ENCODE results near the gene CMKLR1.

Gene CMKLR1

DNA sequence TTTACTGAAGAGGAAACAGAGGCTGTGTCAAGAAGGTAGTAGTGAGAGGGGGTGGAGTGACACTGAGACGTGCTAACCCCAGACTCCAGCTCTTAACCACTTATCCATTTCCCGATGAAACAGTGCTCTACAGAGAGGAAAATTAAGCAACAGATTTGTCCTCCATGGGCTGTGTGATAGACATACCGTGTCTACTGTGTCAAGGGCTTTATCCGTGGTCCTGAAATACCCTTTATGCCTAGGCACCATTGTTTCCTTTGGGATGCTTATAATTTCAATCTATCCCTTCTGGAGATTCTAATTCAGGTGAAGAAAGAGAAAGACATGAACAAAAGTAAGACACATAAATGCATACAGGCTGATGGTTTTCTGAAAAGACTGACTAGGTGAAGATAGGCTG is 71.7 kb downstream of the CMKLR1 start:
- DNase-seq (ENCODE audit: low read depth) = no peak
- TF ChIP-seq, protein P1, sequence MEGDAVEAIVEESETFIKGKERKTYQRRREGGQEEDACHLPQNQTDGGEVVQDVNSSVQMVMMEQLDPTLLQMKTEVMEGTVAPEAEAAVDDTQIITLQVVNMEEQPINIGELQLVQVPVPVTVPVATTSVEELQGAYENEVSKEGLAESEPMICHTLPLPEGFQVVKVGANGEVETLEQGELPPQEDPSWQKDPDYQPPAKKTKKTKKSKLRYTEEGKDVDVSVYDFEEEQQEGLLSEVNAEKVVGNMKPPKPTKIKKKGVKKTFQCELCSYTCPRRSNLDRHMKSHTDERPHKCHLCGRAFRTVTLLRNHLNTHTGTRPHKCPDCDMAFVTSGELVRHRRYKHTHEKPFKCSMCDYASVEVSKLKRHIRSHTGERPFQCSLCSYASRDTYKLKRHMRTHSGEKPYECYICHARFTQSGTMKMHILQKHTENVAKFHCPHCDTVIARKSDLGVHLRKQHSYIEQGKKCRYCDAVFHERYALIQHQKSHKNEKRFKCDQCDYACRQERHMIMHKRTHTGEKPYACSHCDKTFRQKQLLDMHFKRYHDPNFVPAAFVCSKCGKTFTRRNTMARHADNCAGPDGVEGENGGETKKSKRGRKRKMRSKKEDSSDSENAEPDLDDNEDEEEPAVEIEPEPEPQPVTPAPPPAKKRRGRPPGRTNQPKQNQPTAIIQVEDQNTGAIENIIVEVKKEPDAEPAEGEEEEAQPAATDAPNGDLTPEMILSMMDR (conservative IDR thresholded peaks at IDR 0.05; ENCODE audit: low read depth, low read length) = no peak
- H3K4me3 ChIP-seq (ENCODE audit: low read length) = no peak overlapping the region

DNA sequence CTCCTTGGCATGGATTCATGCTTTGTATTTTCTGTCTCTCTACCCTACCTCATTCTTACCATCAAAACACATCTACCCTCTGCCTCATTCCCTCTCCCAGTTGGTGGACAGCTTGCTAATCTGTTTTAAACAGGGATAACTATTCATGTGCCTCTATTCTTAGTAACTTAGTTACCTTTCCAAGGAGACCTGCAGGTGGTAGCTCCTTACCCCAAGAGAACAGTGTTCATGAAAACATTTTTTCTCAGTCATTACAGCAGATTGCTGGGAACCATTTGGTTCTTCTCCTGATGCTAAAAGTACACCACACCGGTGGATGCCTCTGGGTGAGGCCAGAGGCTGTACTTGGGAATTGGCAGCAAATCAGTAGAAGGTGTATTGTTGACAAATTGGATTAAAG is 73.0 kb downstream of the CMKLR1 start:
- no peak overlapping the region for H3K4me3 ChIP-seq (ENCODE audit: low read length)
- no peak for DNase-seq (ENCODE audit: low read depth)
- TF ChIP-seq, protein P1 (conservative IDR thresholded peaks at IDR 0.05; ENCODE audit: low read depth, low read length) = no peak

DNA sequence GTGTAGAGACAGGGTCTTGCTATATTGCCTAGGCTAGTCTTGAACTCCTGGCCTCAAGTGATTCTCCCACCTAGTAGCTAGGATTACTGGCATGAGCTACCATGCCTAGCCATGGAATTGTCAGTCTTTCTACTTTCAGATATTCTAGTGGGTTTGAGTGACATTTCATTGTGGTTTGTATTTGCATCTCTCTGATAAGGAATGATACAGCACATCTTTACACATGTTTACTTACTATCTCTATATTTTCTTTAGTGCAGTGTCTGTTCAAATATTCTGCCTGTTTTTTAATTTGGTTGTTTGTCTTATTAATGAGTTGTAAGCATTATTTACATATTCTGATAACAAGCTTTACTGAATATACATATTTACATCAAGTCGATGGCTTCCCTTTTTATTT is 73.6 kb downstream of the CMKLR1 start:
- DNase-seq (ENCODE audit: low read depth) = no peak
- no peak overlapping the region for H3K4me3 ChIP-seq (ENCODE audit: low read length)
- TF ChIP-seq, protein P1 (conservative IDR thresholded peaks at IDR 0.05; ENCODE audit: low read depth, low read length) = no peak

DNA sequence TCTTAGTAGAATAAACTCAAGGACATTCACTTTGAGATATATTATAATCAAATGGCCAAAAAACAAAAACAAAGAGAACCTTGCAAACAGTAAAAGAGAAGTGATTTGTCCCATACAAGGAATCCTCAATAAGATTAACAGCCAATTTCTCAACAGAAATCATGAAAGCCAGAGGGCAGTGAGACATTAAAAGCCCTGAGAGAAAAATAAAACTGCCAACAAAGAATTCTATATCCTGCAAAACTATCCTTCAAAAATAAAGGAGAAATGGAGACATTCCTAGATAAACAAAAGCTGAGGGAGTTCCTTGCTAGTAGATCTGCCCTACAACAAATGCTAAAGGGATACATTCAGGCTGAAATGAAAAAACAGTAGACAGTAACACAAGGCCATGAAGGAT is 78.1 kb downstream of the CMKLR1 start:
- no peak for DNase-seq (ENCODE audit: low read depth)
- no peak overlapping the region for H3K4me3 ChIP-seq (ENCODE audit: low read length)
- TF ChIP-seq, protein P1 (conservative IDR thresholded peaks at IDR 0.05; ENCODE audit: low read depth, low read length) = no peak

DNA sequence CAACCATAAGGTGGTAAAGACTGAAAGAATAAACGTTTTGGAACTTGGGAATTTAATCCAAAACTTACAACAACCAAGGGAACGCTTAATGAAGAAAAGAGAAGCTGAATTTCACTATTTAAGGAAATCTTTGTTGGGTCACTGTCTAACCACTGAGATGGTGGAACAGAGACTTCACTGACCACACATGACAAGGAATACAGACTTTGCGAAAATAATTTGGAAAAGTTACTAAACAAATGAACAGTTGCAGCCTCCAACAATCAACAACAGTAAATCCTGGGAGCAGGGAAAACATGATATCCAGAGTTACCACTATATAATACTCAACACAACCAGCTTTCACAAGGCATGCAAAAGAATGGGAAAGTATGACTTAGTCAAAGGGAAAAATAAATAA is 79.1 kb downstream of the CMKLR1 start:
- no peak overlapping the region for H3K4me3 ChIP-seq (ENCODE audit: low read length)
- TF ChIP-seq, protein P1 (conservative IDR thresholded peaks at IDR 0.05; ENCODE audit: low read depth, low read length) = no peak
- DNase-seq (ENCODE audit: low read depth) = no peak

DNA sequence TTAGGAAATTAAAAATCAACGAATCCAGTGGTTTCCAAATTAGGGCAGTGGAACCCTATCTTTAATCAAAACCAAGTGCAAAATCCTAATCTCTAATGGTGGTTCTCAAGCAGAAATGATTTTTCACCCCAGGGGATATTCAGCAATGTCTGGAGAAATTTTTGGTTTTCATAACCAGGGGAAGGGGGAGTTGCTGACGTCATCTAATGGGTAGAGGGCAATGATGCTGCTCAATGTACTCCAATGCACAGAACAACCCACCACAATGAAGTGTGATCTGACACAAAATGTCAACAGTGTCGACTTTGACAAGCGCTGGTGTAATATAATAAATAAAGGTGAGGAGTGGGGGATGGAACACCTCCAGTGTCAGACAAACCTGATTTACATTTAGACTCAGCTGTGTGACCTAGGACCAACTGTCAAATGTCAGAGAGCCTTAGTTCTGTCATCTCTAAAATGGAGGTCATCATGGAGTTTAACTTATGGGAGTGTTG is 81.5 kb downstream of the CMKLR1 start:
- TF ChIP-seq, protein P1 (conservative IDR thresholded peaks at IDR 0.05; ENCODE audit: low read depth, low read length) = no peak
- DNase-seq (ENCODE audit: low read depth) = no peak
- no peak overlapping the region for H3K4me3 ChIP-seq (ENCODE audit: low read length)

DNA sequence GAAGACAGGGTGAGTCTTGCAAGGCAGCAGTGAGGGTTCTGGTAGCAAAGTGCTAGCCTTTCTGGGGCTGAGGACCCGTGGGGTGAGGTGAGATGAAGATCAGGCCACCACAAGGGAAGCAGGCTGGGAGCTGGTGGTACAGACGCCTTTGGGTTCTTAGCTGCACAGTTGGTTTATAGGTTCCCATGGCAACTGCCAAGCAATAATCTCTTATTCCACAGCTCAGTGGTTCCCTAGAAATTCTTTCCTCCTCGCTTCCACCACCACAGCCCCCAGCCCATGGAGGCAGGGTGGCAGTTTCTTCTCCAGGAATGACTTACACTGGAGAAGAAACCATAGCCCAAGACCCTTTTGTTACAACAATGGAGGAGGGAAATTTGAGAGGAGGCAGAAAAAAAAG is 82.1 kb downstream of the CMKLR1 start:
- TF ChIP-seq, protein P1 (conservative IDR thresholded peaks at IDR 0.05; ENCODE audit: low read depth, low read length) = no peak
- H3K4me3 ChIP-seq (ENCODE audit: low read length) = no peak overlapping the region
- DNase-seq (ENCODE audit: low read depth) = no peak
